OCI-LY3 (cell line): Measurements from ENCODE around the gene ABI2.

Source experiments
- H2AFZ ChIP-seq: fragments of 200-600, 300-600 bp; shearing (Covaris generic); 2 replicates; pipeline ENCODE4 v1.6.0; 2014; ENCODE audit warnings: antibody characterized with exemption, low read depth, low read length
- H3K27ac ChIP-seq: fragments of 200-600, 300-600 bp; sonication (generic); 2 replicates; pipeline ENCODE4 v1.5.1; 2014; ENCODE audit warnings: mild to moderate bottlenecking, low read length, moderate library complexity, mixed read lengths
- H3K27me3 ChIP-seq: fragments of 200-600, 300-600 bp; sonication (generic); 2 replicates; pipeline ENCODE4 v1.6.1; 2014; ENCODE audit warnings: low read depth, low read length, mixed read lengths
- H3K36me3 ChIP-seq: fragments of 200-600, 300-600 bp; sonication (generic); replicated peaks from 2 replicates; pipeline ENCODE3; 2014; ENCODE audit warnings: low read depth, low read length, mixed read lengths
- H3K4me1 ChIP-seq: fragments of 300-600, 200-600 bp; sonication (generic); 2 replicates; pipeline ENCODE4 v1.6.1; 2014; ENCODE audit warnings: low read length, mixed read lengths
- H3K4me2 ChIP-seq: fragments of 200-600, 300-600 bp; sonication (generic); 2 replicates; pipeline ENCODE4 v1.6.1; 2014; ENCODE audit warnings: low read length, mixed read lengths
- H3K4me3 ChIP-seq: fragments of 300-600, 200-600 bp; sonication (generic); 2 replicates; pipeline ENCODE4 v1.5.1; 2014; ENCODE audit warnings: antibody characterized with exemption, mild to moderate bottlenecking, low read length, moderate library complexity
- H3K79me2 ChIP-seq: fragments of 300-600, 200-600 bp; shearing (Covaris generic); 2 replicates; pipeline ENCODE4 v1.6.1; 2014; ENCODE audit warnings: mild to moderate bottlenecking, low read length, mixed read lengths
- H3K9ac ChIP-seq: fragments of 300-600, 200-600 bp; shearing (Covaris generic); 2 replicates; pipeline ENCODE4 v1.6.0; 2014; ENCODE audit warnings: mild to moderate bottlenecking, low read length, moderate library complexity
- H3K9me3 ChIP-seq: fragments of 200-600, 300-600 bp; shearing (Covaris generic); 2 replicates; pipeline ENCODE4 v1.6.1; 2014; ENCODE audit warnings: low read length, mixed read lengths; ENCODE audit not compliant: insufficient read depth
- H4K20me1 ChIP-seq: fragments of 200-600, 300-600 bp; sonication (generic); 2 replicates; pipeline ENCODE4 v1.6.1; 2016; ENCODE audit warnings: low read length, mixed read lengths; ENCODE audit not compliant: insufficient read depth
- EZH2phosphoT487 ChIP-seq: fragments of 200-600 bp; shearing (Covaris generic); IDR thresholded peaks from 2 replicates; pipeline ENCODE4 v1.6.1; 2018; ENCODE audit warnings: antibody characterized with exemption, mixed run types, low read depth
- TF ChIP-seq, protein P1 (sequence below): fragments of 200-600, 300-600 bp; sonication (generic); IDR thresholded peaks from 2 replicates; pipeline ENCODE4 v1.5.1; 2014; ENCODE audit warnings: antibody characterized with exemption, low read length, low read depth

Gene ABI2

DNA sequence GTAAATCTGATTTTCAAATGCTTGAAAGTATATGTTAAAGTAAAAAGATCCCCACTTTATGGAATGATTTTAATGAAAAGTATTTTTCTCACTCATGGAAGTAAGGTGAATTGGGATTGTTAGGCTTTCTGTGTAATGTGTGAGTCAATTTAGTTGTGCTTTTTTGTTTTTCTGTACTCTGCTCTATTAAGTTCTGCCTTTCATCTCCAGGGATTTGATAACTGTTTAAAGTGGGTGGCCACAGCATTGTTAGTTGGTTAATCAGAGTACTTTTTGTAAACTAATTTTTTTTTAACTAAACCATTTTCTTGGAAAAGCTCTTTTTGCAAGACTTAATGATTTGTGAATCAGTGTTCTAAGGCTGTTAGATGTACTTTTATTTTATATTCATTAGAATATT is 76.8 kb downstream of the ABI2 start:
- no peak overlapping the region for H3K4me2 ChIP-seq
- H4K20me1 ChIP-seq = no peaks in the 10 kb centered on the region
- no peak overlapping the region for H3K4me3 ChIP-seq
- H3K4me1 ChIP-seq = no peaks in the 10 kb centered on the region
- H3K36me3 ChIP-seq = no peaks in the 10 kb centered on the region
- no peak overlapping the region for H3K27ac ChIP-seq
- TF ChIP-seq EZH2phosphoT487 = no peak
- TF ChIP-seq, protein P1, sequence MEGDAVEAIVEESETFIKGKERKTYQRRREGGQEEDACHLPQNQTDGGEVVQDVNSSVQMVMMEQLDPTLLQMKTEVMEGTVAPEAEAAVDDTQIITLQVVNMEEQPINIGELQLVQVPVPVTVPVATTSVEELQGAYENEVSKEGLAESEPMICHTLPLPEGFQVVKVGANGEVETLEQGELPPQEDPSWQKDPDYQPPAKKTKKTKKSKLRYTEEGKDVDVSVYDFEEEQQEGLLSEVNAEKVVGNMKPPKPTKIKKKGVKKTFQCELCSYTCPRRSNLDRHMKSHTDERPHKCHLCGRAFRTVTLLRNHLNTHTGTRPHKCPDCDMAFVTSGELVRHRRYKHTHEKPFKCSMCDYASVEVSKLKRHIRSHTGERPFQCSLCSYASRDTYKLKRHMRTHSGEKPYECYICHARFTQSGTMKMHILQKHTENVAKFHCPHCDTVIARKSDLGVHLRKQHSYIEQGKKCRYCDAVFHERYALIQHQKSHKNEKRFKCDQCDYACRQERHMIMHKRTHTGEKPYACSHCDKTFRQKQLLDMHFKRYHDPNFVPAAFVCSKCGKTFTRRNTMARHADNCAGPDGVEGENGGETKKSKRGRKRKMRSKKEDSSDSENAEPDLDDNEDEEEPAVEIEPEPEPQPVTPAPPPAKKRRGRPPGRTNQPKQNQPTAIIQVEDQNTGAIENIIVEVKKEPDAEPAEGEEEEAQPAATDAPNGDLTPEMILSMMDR = no peak
- H3K79me2 ChIP-seq = no peaks in the 10 kb centered on the region
- H3K27me3 ChIP-seq = no peaks in the 10 kb centered on the region
- no peaks in the 10 kb centered on the region for H3K9me3 ChIP-seq
- no peak overlapping the region for H2AFZ ChIP-seq
- no peak overlapping the region for H3K9ac ChIP-seq

DNA sequence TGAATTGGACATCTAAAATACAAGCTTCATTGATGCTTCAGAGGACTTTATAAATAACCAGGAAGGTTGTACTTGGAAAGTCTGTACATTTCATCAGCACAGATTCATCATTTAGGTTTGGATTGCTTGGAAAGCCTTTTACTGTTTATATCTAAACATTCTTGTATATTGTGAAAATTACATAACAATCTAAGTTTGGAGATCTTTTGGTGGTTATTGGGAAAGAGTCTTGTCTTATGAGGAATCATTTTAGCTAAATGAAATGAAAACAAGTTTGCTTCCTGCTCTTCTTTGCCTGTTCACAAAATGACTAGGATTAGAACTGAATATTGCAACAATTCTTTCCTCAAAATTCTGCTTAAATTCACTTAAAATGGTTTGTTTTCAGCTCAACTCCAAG is 79.3 kb downstream of the ABI2 start:
- Histone ChIP-seq H3K36me3 (no peaks in the 10 kb centered on the region), H3K79me2 (no peaks in the 10 kb centered on the region), H4K20me1 (no peaks in the 10 kb centered on the region), H3K9ac (no peak overlapping the region), H3K4me3 (no peak overlapping the region), H3K27me3 (no peaks in the 10 kb centered on the region), H3K9me3 (no peaks in the 10 kb centered on the region), H3K4me2 (no peak overlapping the region), H2AFZ (no peak overlapping the region), H3K27ac (no peak overlapping the region), H3K4me1 (no peaks in the 10 kb centered on the region)
- no peak for TF ChIP-seq EZH2phosphoT487
- TF ChIP-seq, protein P1 = no peak

DNA sequence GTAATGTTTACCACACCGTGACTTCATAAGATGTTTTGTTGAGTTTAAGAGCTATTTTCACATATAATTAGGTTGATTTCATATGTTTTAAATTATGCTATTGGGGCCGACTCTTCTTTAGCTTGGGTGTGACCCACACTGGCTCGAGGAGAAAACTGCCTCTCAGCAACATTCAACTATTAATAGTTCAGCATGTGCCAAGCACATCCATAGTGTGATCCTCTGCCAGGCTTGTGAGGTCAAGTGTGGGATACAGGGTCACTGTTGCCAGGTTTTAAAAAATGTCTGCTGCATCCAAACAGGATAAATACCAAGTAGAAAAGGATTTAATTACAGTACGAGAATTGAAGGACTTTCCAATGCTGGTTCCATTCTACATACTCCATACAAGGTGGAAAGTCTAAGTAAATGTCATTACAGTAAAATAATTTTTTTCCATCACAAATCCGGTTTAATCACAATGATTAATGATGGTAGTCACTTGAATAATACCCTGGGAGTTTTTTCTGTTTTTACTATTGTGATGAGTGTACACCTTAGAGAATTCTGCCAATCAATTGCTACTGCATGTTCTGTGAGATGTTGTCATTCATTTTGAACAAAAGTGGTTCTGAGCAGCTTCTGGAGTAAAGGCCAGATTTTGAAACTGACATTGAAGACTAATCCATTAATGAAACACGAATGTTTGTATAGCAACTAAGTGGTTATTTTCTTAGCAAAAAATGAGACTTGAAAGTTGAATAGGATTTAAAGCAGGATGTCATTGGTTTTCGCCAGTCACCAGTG is 84.5 kb downstream of the ABI2 start:
- Histone ChIP-seq H3K9ac (no peak overlapping the region), H3K27ac (no peak overlapping the region), H4K20me1 (no peaks in the 10 kb centered on the region), H3K4me3 (no peak overlapping the region), H3K27me3 (no peaks in the 10 kb centered on the region), H2AFZ (no peak overlapping the region), H3K4me2 (no peak overlapping the region), H3K4me1 (no peaks in the 10 kb centered on the region), H3K9me3 (no peaks in the 10 kb centered on the region), H3K79me2 (no peaks in the 10 kb centered on the region), H3K36me3 (peaks cover 3% of the 10 kb centered on the region)
- TF ChIP-seq, protein P1 = no peak
- no peak for TF ChIP-seq EZH2phosphoT487

DNA sequence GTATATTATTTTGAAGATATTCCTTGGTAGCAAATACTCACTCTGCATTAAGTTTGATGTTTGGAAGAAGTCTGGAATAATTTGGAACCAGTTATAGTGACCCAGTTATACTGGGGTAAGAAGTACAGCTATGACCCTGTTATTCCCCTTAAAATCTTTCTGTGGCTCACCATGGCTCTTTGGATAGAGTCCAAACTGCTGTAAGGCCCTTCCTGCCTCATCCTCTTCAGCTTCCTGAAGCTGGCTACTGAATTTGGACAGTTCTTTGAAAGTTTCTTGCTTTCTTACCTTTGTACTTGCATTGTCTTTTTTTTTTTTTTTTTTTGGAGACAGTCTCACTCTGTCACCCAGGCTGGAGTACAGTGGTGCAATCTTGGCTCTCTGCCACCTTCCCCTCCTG is 85.6 kb downstream of the ABI2 start:
- no peaks in the 10 kb centered on the region for H3K27me3 ChIP-seq
- no peak overlapping the region for H3K4me3 ChIP-seq
- TF ChIP-seq, protein P1 = no peak
- no peaks in the 10 kb centered on the region for H3K4me1 ChIP-seq
- no peak overlapping the region for H3K9ac ChIP-seq
- H3K36me3 ChIP-seq = peaks cover 7% of the 10 kb centered on the region
- no peak overlapping the region for H3K4me2 ChIP-seq
- no peak overlapping the region for H2AFZ ChIP-seq
- no peaks in the 10 kb centered on the region for H4K20me1 ChIP-seq
- no peaks in the 10 kb centered on the region for H3K9me3 ChIP-seq
- no peak overlapping the region for H3K27ac ChIP-seq
- H3K79me2 ChIP-seq = no peaks in the 10 kb centered on the region
